SK-N-SH treated with all-trans-retinoic acid at 6 μM for 48 hours (cell line): ENCODE results near the gene ICA1.

Experiments
- ATAC-seq: fragments of 200-7000 bp; cut with Tn5 transposase; 3 replicates; pipeline ENCODE4 v1.9.1; 2020; ENCODE audit warnings: mild to moderate bottlenecking, moderate library complexity
- ARNTL ChIP-seq: fragments of 450-650 bp; formaldehyde crosslinking; IDR thresholded peaks from 2 replicates; pipeline ENCODE4 v1.5.0; 2020; ENCODE audit warnings: low read depth, mild to moderate bottlenecking, moderate library complexity, borderline replicate concordance
- BACH2 ChIP-seq: fragments of 250-450 bp; sonication (Bioruptor Pico); IDR thresholded peaks from 2 replicates; pipeline ENCODE4 v1.9.0; 2021; ENCODE audit warnings: mild to moderate bottlenecking, borderline replicate concordance
- CREB5 ChIP-seq: fragments of 250-450 bp; sonication (Bioruptor Pico); IDR thresholded peaks from 2 replicates; pipeline ENCODE4 v1.5.1; 2020; ENCODE audit warnings: low read depth, mild to moderate bottlenecking, moderate library complexity
- CSDC2 ChIP-seq: fragments of 250-450 bp; sonication (Bioruptor Pico); IDR thresholded peaks from 2 replicates; pipeline ENCODE4 v1.5.0; 2020; ENCODE audit warnings: mild to moderate bottlenecking, moderate library complexity
- ESRRG ChIP-seq: fragments of 250-450 bp; sonication (Bioruptor Pico); IDR thresholded peaks from 2 replicates; pipeline ENCODE4 v1.6.1; 2021; ENCODE audit warnings: mild to moderate bottlenecking
- GLIS3 ChIP-seq: fragments of 250-450 bp; sonication (Bioruptor Pico); IDR thresholded peaks from 2 replicates; pipeline ENCODE4 v1.5.0; 2020; ENCODE audit warnings: mild to moderate bottlenecking, moderate library complexity
- ISL1 ChIP-seq: fragments of 250-450 bp; sonication (Bioruptor Pico); IDR thresholded peaks from 2 replicates; pipeline ENCODE4 v2.1.2; 2022; ENCODE audit warnings: mild to moderate bottlenecking, moderate library complexity
- OSR1 ChIP-seq: fragments of 250-450 bp; sonication (Bioruptor Pico); IDR thresholded peaks from 2 replicates; pipeline ENCODE4 v1.8.0; 2022; ENCODE audit warnings: moderate library complexity, mild to moderate bottlenecking, inconsistent platforms
- PATZ1 ChIP-seq: fragments of 250-450 bp; sonication (Bioruptor Pico); IDR thresholded peaks from 2 replicates; pipeline ENCODE4 v1.8.0; 2020; ENCODE audit warnings: mild to moderate bottlenecking, moderate library complexity, borderline replicate concordance
- PPARA ChIP-seq: fragments of 250-450 bp; sonication (Bioruptor Pico); IDR thresholded peaks from 2 replicates; pipeline ENCODE4 v1.5.0; 2020; ENCODE audit warnings: mild to moderate bottlenecking, borderline replicate concordance
- RARB ChIP-seq: fragments of 250-450 bp; sonication (Bioruptor Pico); IDR thresholded peaks from 2 replicates; pipeline ENCODE4 v1.8.0; 2021; ENCODE audit warnings: mild to moderate bottlenecking, moderate library complexity
- SNAI2 ChIP-seq: fragments of 250-450 bp; sonication (Bioruptor Pico); IDR thresholded peaks from 2 replicates; pipeline ENCODE4 v1.5.0; 2020; ENCODE audit warnings: mild to moderate bottlenecking, moderate library complexity
- TCF4 ChIP-seq: fragments of 250-450 bp; sonication (Bioruptor Pico); IDR thresholded peaks from 2 replicates; pipeline ENCODE4 v1.8.0; 2021; ENCODE audit warnings: mild to moderate bottlenecking, moderate library complexity, borderline replicate concordance
- TOX ChIP-seq: fragments of 250-450 bp; sonication (Bioruptor Pico); IDR thresholded peaks from 2 replicates; pipeline ENCODE4 v1.8.0; 2021; ENCODE audit warnings: mild to moderate bottlenecking, moderate library complexity, borderline replicate concordance
- TSHZ2 ChIP-seq: fragments of 250-450 bp; sonication (Bioruptor Pico); IDR thresholded peaks from 2 replicates; pipeline ENCODE4 v1.5.0; 2020; ENCODE audit warnings: mild to moderate bottlenecking, moderate library complexity
- ZC3H10 ChIP-seq: fragments of 250-450 bp; sonication (Bioruptor Pico); IDR thresholded peaks from 2 replicates; pipeline ENCODE4 v1.5.1; 2021; ENCODE audit warnings: mild to moderate bottlenecking, moderate library complexity
- ZFP3 ChIP-seq: fragments of 250-450 bp; sonication (Bioruptor Pico); IDR thresholded peaks from 2 replicates; pipeline ENCODE4 v1.5.0; 2020; ENCODE audit warnings: mild to moderate bottlenecking, moderate library complexity
- ZFP30 ChIP-seq: fragments of 450-650 bp; formaldehyde crosslinking; IDR thresholded peaks from 2 replicates; pipeline ENCODE4 v1.5.0; 2022; ENCODE audit warnings: mild to moderate bottlenecking, moderate library complexity
- ZNF70 ChIP-seq: fragments of 450-650 bp; formaldehyde crosslinking; IDR thresholded peaks from 2 replicates; pipeline ENCODE4 v1.5.0; 2020; ENCODE audit warnings: mild to moderate bottlenecking, moderate library complexity
- ZNF8 ChIP-seq: fragments of 450-650 bp; formaldehyde crosslinking; IDR thresholded peaks from 2 replicates; pipeline ENCODE4 v1.5.0; 2020; ENCODE audit warnings: mild to moderate bottlenecking, moderate library complexity

ICA1 gene

GRCh38 chr7:8089036-8089780 lies 172.8 kb downstream of the ICA1 start:
- ATAC-seq: no peak
- TF ChIP-seq PATZ1 (CRISPR knock-in tag) (no peak), TCF4 (no peak)

DNA sequence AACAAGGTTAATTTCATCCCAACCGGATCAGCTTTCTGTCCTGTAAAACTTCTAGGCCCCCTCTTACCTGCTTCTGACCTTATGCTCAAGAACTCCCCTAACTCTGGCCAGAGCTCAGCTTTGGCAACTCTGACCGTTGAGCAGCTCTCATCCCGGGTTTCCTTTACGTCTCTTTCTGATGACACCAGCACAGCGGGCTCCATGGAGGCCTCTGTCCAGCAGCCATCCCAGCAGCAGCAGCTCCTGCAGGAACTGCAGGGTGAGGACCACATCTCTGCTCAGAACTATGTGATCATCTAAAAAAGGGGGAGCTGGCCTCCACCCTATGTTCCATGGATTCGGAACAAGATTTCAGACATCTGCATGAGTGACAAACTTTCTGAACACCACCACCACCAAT lies 175.7 kb downstream of the ICA1 start:
- no peak for ATAC-seq
- TF ChIP-seq ESRRG (CRISPR knock-in tag): no peak
- no peak for TF ChIP-seq ZFP3 (CRISPR knock-in tag)
- no peak for TF ChIP-seq ARNTL
- TF ChIP-seq ISL1: no peak
- TF ChIP-seq CSDC2 (CRISPR knock-in tag): no peak
- no peak for TF ChIP-seq ZNF8
- no peak for TF ChIP-seq TSHZ2 (CRISPR knock-in tag)
- no peak for TF ChIP-seq TCF4
- no peak for TF ChIP-seq ZNF70 (CRISPR knock-in tag)
- TF ChIP-seq ZFP30 (CRISPR knock-in tag): no peak
- no peak for TF ChIP-seq RARB (CRISPR knock-in tag)
- TF ChIP-seq BACH2: no peak
- TF ChIP-seq PATZ1 (CRISPR knock-in tag): no peak
- no peak for TF ChIP-seq GLIS3 (CRISPR knock-in tag)
- no peak for TF ChIP-seq PPARA (CRISPR knock-in tag)

DNA sequence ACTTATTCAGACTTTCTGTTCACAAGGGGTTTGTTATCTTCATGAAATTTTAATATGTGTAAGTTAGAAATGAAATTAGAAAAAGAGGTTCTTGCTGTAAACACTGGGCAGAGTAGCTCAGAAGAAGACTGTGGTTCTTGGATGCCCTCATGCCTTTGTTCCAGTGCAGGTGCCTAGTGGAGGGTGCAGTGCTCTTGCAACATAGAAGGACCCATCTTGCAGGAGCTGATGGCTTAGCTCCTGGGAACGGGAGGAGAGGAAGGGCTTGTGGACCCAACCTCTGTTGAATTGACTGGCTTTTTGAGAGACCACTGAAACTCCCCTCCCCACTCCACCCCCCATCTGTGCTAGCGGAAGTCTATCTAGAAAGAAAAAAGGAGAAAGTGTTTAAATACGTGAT lies 176.5 kb downstream of the ICA1 start:
- ATAC-seq: no peak
- no peak for TF ChIP-seq GLIS3 (CRISPR knock-in tag)
- TF ChIP-seq TCF4: no peak
- no peak for TF ChIP-seq ZC3H10 (CRISPR knock-in tag)
- no peak for TF ChIP-seq ESRRG (CRISPR knock-in tag)
- no peak for TF ChIP-seq CREB5 (CRISPR knock-in tag)
- TF ChIP-seq OSR1: no peak
- TF ChIP-seq SNAI2 (CRISPR knock-in tag): no peak

DNA sequence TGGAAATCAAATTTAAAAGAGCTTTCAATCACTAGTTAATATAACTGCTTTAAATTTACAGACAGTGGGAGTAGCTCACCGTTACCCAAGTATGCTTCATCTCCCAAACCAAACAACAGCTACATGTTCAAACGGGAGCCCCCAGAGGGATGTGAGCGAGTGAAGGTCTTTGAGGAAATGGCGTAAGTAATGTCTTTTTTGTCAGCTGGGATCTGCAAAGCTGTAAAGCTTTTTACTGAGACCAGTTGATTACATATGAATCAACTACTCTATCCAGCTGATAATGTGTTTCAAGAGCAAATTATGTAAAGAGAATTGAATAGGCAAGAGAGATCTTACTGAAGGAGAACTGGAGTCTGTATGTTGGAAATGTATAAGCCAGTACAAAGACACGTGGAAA lies 177.1 kb downstream of the ICA1 start:
- no peak for ATAC-seq
- TF ChIP-seq ARNTL: no peak
- TF ChIP-seq ZNF8: no peak
- no peak for TF ChIP-seq RARB (CRISPR knock-in tag)
- TF ChIP-seq TSHZ2 (CRISPR knock-in tag): no peak
- no peak for TF ChIP-seq CREB5 (CRISPR knock-in tag)
- TF ChIP-seq TOX (CRISPR knock-in tag): no peak
- no peak for TF ChIP-seq ZC3H10 (CRISPR knock-in tag)
- no peak for TF ChIP-seq ZFP30 (CRISPR knock-in tag)
- no peak for TF ChIP-seq SNAI2 (CRISPR knock-in tag)
- TF ChIP-seq BACH2: no peak
- no peak for TF ChIP-seq ZFP3 (CRISPR knock-in tag)
- no peak for TF ChIP-seq PPARA (CRISPR knock-in tag)
- TF ChIP-seq GLIS3 (CRISPR knock-in tag): no peak
- no peak for TF ChIP-seq ZNF70 (CRISPR knock-in tag)
- TF ChIP-seq OSR1: no peak
- no peak for TF ChIP-seq PATZ1 (CRISPR knock-in tag)
